ENCODE measurements around the gene FAR2. TPM values are rescaled to one million over a fixed set of nuclear protein-coding genes. Genes with fewer than 3 reads are reported as not detected.

The FAR2 gene
- 42.4 TPM for polyA plus RNA-seq (2013, experiment 1 of 2)
- polyA plus RNA-seq (2013, experiment 2 of 2) = 39.5 TPM

DNA sequence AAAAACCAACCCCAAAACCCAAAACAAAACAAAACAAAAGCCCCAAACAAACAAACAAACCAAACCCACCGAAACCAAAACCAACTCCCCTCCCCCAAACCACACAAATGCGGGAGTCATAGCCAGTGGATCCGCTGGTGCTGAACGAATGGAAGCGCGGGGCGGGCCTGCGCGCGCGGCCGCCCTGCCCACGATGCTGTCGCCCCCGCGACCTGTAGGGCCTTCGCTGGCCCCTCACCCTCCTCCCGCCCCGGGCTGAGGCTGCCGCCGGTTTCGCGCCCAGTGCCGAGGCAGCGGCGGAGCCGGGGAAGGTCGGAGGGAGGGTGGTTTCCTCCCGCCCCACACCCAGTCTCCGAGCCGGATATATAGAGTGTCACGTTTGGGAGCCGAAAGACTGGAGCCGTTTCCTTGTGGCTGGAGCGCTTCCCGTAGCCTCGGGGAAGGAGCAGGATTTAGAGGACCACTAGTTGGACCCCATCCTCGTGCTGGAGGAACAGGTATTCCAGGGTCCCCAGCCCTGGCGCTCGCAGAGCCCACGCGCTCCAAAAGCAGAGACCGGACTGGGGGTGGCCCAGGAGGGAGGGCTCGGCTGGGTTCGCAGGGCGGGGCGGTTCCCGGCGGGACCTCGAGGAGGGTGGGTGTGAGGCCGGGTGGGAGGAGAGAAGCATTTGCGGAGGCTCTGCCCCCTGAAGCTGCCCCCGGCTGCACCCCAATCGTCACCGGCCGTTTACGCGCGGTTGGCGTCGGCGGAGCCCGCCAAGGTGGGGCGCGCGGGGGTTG, at the start of gene FAR2:
FAR2 (plus strand) TSS at position 368 of the 780 bp plus-strand sequence. CDS start 121,172 bp downstream, outside the sequence.
- DNase-seq = peak; percentile 70
- H3K18ac ChIP-seq (ENCODE audit: low read depth in 1 of 2, low read length in 2 of 2) = peak within 1 kb of the TSS; percentile 96 to 100

DNA sequence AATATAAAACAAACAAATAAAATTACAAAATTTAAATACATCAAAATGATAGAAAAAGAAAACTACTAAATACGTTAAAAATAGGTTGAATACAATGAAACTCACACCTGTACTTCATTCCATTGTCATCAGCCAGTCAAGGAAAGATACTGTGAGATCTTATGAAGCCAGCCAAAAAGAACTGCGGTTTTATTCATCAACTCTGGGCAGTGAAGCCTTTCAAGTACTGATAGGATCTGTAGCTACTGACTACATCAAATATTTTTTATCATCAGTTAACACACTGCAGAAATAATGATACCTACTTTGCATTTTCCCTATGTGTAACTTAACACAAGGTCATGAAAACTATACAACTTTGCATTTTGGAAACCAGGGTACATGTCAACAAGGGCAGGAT, 46.3 kb upstream of the FAR2 start:
- Histone ChIP-seq H2BK15ac (ENCODE audit: low read depth, poor library complexity, severe bottlenecking) (no peak overlapping the region), H3K27ac (ENCODE audit: low read length, poor library complexity, severe bottlenecking) (no peak overlapping the region), H2BK12ac (ENCODE audit: low read length in 2 of 2) (no peak overlapping the region), H3K4ac (ENCODE audit: low read depth in 1 of 2, low read length in 2 of 2) (no peak overlapping the region), H3K23ac (ENCODE audit: low read length in 2 of 2) (no peak overlapping the region), H2AFZ (ENCODE audit: low read depth, low read length) (no peak overlapping the region), H3K4me1 (ENCODE audit: control insufficient read depth, insufficient read depth, low read depth, low read length) (no peaks in the 10 kb centered on the region), H2BK120ac (ENCODE audit: low read depth, low read length) (no peak overlapping the region), H4K91ac (ENCODE audit: low read length) (no peak overlapping the region), H3K9me3 (ENCODE audit: control insufficient read depth, low read length) (peaks cover 3% of the 10 kb centered on the region), H2AK5ac (ENCODE audit: low read length, severe bottlenecking) (no peak overlapping the region), H4K8ac (ENCODE audit: low read length) (no peak overlapping the region), H3K18ac (ENCODE audit: low read depth in 1 of 2, low read length in 2 of 2) (no peak overlapping the region), H3K79me1 (replicated peaks; ENCODE audit: low read length, poor library complexity, severe bottlenecking) (no peaks in the 10 kb centered on the region), H3K4me3 (ENCODE audit: insufficient read depth in 1 of 2, low read depth in 1 of 2, low read length in 2 of 2) (no peak overlapping the region), H3K36me3 (ENCODE audit: control insufficient read depth in 1 of 2, insufficient read depth in 2 of 2, low read depth in 1 of 2, low read length in 2 of 2) (no peaks in the 10 kb centered on the region), H3K27me3 (ENCODE audit: control insufficient read depth in 1 of 2, insufficient read depth in 1 of 2, low read length in 2 of 2) (no peaks in the 10 kb centered on the region), H2BK5ac (ENCODE audit: low read depth, low read length, poor library complexity, severe bottlenecking) (no peak overlapping the region), H3K9ac (ENCODE audit: low read length) (no peak overlapping the region), H3K14ac (ENCODE audit: low read length in 2 of 2) (no peak overlapping the region), H3K4me2 (ENCODE audit: low read length, poor library complexity, severe bottlenecking) (no peak overlapping the region)
- 65% methylated on average over 2 of the region's 2 CpGs for WGBS
- no peak for DNase-seq

More for the DNA sequence above, at the start of gene FAR2:
- Histone ChIP-seq H3K23ac (ENCODE audit: low read length in 2 of 2) (peak within 1 kb of the TSS in 1 of 2 experiments; percentile 83), H2AFZ (ENCODE audit: low read depth, low read length) (peak within 1 kb of the TSS; percentile 90), H3K4me3 (ENCODE audit: insufficient read depth in 1 of 2, low read depth in 1 of 2, low read length in 2 of 2) (peak within 1 kb of the TSS; percentile 94 to 97), H3K14ac (ENCODE audit: low read length in 2 of 2) (peak within 1 kb of the TSS; percentile 3 to 98), H2AK5ac (ENCODE audit: low read length, severe bottlenecking) (no peak within 1 kb of the TSS), H4K8ac (ENCODE audit: low read length) (peak within 1 kb of the TSS; percentile 99), H3K4me1 (ENCODE audit: control insufficient read depth, insufficient read depth, low read depth, low read length) (peaks cover 12% of the 10 kb centered on the region), H4K91ac (ENCODE audit: low read length) (peak within 1 kb of the TSS; percentile 98), H3K9ac (ENCODE audit: low read length) (peak within 1 kb of the TSS; percentile 95), H3K36me3 (ENCODE audit: control insufficient read depth in 1 of 2, insufficient read depth in 2 of 2, low read depth in 1 of 2, low read length in 2 of 2) (no peaks in the 10 kb centered on the region), H3K27ac (ENCODE audit: low read length, poor library complexity, severe bottlenecking) (no peak within 1 kb of the TSS), H3K79me1 (replicated peaks; ENCODE audit: low read length, poor library complexity, severe bottlenecking) (peaks cover 18% of the 10 kb centered on the region), H3K4ac (ENCODE audit: low read depth in 1 of 2, low read length in 2 of 2) (peak within 1 kb of the TSS; percentile 93 to 94), H2BK120ac (ENCODE audit: low read depth, low read length) (peak within 1 kb of the TSS; percentile 97), H3K27me3 (ENCODE audit: control insufficient read depth in 1 of 2, insufficient read depth in 1 of 2, low read length in 2 of 2) (no peaks in the 10 kb centered on the region), H2BK12ac (ENCODE audit: low read length in 2 of 2) (peak within 1 kb of the TSS; percentile 83 to 89), H3K4me2 (ENCODE audit: low read length, poor library complexity, severe bottlenecking) (peak within 1 kb of the TSS; percentile 59), H2BK5ac (ENCODE audit: low read depth, low read length, poor library complexity, severe bottlenecking) (peak within 1 kb of the TSS; percentile 46), H3K9me3 (ENCODE audit: control insufficient read depth, low read length) (no peaks in the 10 kb centered on the region), H2BK15ac (ENCODE audit: low read depth, poor library complexity, severe bottlenecking) (peak within 1 kb of the TSS; percentile 65)
- WGBS = 1% methylated on average over 61 of the region's 66 CpGs

DNA sequence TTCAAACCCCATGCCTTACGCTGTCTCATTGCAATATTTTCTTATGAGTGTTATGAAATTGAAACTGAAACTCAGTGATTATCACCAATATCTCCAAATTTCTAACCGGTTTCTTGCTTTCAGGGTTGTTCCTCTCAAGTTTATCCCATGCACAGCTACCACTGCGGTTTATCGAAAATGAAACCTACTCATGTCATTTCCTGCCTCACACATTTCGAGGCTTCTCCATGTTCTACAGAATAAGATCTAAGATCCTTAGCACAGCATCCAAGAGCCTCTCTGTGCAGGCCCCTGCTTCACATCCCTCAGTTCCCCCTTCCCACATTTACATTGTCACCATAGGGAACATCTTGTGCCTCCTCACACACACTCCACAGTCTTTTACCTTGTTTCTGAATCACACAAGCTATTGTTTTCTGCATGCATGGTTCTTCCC, 45.5 kb upstream of the FAR2 start:
- no peak overlapping the region for H3K4me3 ChIP-seq (ENCODE audit: insufficient read depth in 1 of 2, low read depth in 1 of 2, low read length in 2 of 2)
- H3K4ac ChIP-seq (ENCODE audit: low read depth in 1 of 2, low read length in 2 of 2) = no peak overlapping the region
- 97% methylated on average over 5 of the region's 5 CpGs for WGBS
- peaks cover 3% of the 10 kb centered on the region for H3K9me3 ChIP-seq (ENCODE audit: control insufficient read depth, low read length)
- H3K23ac ChIP-seq (ENCODE audit: low read length in 2 of 2) = no peak overlapping the region
- H3K79me1 ChIP-seq (replicated peaks; ENCODE audit: low read length, poor library complexity, severe bottlenecking) = no peaks in the 10 kb centered on the region
- no peak overlapping the region for H2BK12ac ChIP-seq (ENCODE audit: low read length in 2 of 2)
- H2AFZ ChIP-seq (ENCODE audit: low read depth, low read length) = no peak overlapping the region
- H4K91ac ChIP-seq (ENCODE audit: low read length) = no peak overlapping the region
- H4K8ac ChIP-seq (ENCODE audit: low read length) = no peak overlapping the region
- H2BK15ac ChIP-seq (ENCODE audit: low read depth, poor library complexity, severe bottlenecking) = no peak overlapping the region
- H3K9ac ChIP-seq (ENCODE audit: low read length) = no peak overlapping the region
- no peaks in the 10 kb centered on the region for H3K4me1 ChIP-seq (ENCODE audit: control insufficient read depth, insufficient read depth, low read depth, low read length)
- no peak overlapping the region for H3K14ac ChIP-seq (ENCODE audit: low read length in 2 of 2)
- no peaks in the 10 kb centered on the region for H3K36me3 ChIP-seq (ENCODE audit: control insufficient read depth in 1 of 2, insufficient read depth in 2 of 2, low read depth in 1 of 2, low read length in 2 of 2)
- no peak overlapping the region for H3K27ac ChIP-seq (ENCODE audit: low read length, poor library complexity, severe bottlenecking)
- H3K27me3 ChIP-seq (ENCODE audit: control insufficient read depth in 1 of 2, insufficient read depth in 1 of 2, low read length in 2 of 2) = no peaks in the 10 kb centered on the region
- H2BK120ac ChIP-seq (ENCODE audit: low read depth, low read length) = no peak overlapping the region
- no peak overlapping the region for H3K18ac ChIP-seq (ENCODE audit: low read depth in 1 of 2, low read length in 2 of 2)
- no peak for DNase-seq
- H2BK5ac ChIP-seq (ENCODE audit: low read depth, low read length, poor library complexity, severe bottlenecking) = no peak overlapping the region
- H2AK5ac ChIP-seq (ENCODE audit: low read length, severe bottlenecking) = no peak overlapping the region
- no peak overlapping the region for H3K4me2 ChIP-seq (ENCODE audit: low read length, poor library complexity, severe bottlenecking)

DNA sequence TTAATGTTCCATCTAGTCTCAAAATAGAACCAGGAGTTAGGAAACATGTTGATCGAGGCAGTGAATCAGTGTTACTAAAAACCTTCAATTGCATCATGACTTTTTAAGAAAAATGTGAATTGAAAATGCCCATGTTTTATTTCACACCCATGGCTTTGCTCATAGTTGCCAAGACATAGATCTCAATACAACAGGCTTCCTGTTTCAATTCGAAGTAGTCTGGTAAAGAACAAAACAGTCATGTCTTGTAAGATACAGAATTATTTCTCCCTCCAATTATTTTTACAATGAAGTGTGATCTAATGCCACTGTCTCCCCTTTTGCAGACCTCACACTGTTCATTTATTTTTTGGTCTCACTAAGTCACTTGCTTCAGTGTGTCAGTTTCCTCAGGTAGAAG, 44.6 kb upstream of the FAR2 start:
- Histone ChIP-seq H3K23ac (ENCODE audit: low read length in 2 of 2) (no peak overlapping the region), H2BK15ac (ENCODE audit: low read depth, poor library complexity, severe bottlenecking) (no peak overlapping the region), H3K79me1 (replicated peaks; ENCODE audit: low read length, poor library complexity, severe bottlenecking) (no peaks in the 10 kb centered on the region), H2BK5ac (ENCODE audit: low read depth, low read length, poor library complexity, severe bottlenecking) (no peak overlapping the region), H2BK12ac (ENCODE audit: low read length in 2 of 2) (no peak overlapping the region), H3K27me3 (ENCODE audit: control insufficient read depth in 1 of 2, insufficient read depth in 1 of 2, low read length in 2 of 2) (no peaks in the 10 kb centered on the region), H3K27ac (ENCODE audit: low read length, poor library complexity, severe bottlenecking) (no peak overlapping the region), H2BK120ac (ENCODE audit: low read depth, low read length) (no peak overlapping the region), H3K4me3 (ENCODE audit: insufficient read depth in 1 of 2, low read depth in 1 of 2, low read length in 2 of 2) (no peak overlapping the region), H4K91ac (ENCODE audit: low read length) (no peak overlapping the region), H3K9ac (ENCODE audit: low read length) (no peak overlapping the region), H3K18ac (ENCODE audit: low read depth in 1 of 2, low read length in 2 of 2) (no peak overlapping the region), H2AK5ac (ENCODE audit: low read length, severe bottlenecking) (no peak overlapping the region), H3K9me3 (ENCODE audit: control insufficient read depth, low read length) (peaks cover 8% of the 10 kb centered on the region), H4K8ac (ENCODE audit: low read length) (no peak overlapping the region), H3K4me1 (ENCODE audit: control insufficient read depth, insufficient read depth, low read depth, low read length) (no peaks in the 10 kb centered on the region), H3K4ac (ENCODE audit: low read depth in 1 of 2, low read length in 2 of 2) (no peak overlapping the region), H3K14ac (ENCODE audit: low read length in 2 of 2) (no peak overlapping the region), H3K4me2 (ENCODE audit: low read length, poor library complexity, severe bottlenecking) (no peak overlapping the region), H2AFZ (ENCODE audit: low read depth, low read length) (no peak overlapping the region), H3K36me3 (ENCODE audit: control insufficient read depth in 1 of 2, insufficient read depth in 2 of 2, low read depth in 1 of 2, low read length in 2 of 2) (no peaks in the 10 kb centered on the region)
- no CpG with 5 or more reads among the region's 2 CpGs for WGBS
- DNase-seq = no peak

Measured in mesenchymal stem cell (in vitro differentiated cells and primary cell).